OCI-LY3 (cell line): ENCODE measurements around the gene IVD.

Experiments
- H2AFZ ChIP-seq: fragments of 200-600, 300-600 bp; shearing (Covaris generic); 2 replicates; pipeline ENCODE4 v1.6.0; 2014; ENCODE audit warnings: antibody characterized with exemption, low read depth, low read length
- H3K27ac ChIP-seq: fragments of 200-600, 300-600 bp; sonication (generic); 2 replicates; pipeline ENCODE4 v1.5.1; 2014; ENCODE audit warnings: mild to moderate bottlenecking, low read length, moderate library complexity, mixed read lengths
- H3K27me3 ChIP-seq: fragments of 200-600, 300-600 bp; sonication (generic); 2 replicates; pipeline ENCODE4 v1.6.1; 2014; ENCODE audit warnings: low read depth, low read length, mixed read lengths
- H3K36me3 ChIP-seq: fragments of 200-600, 300-600 bp; sonication (generic); replicated peaks from 2 replicates; pipeline ENCODE3; 2014; ENCODE audit warnings: low read depth, low read length, mixed read lengths
- H3K4me1 ChIP-seq: fragments of 300-600, 200-600 bp; sonication (generic); 2 replicates; pipeline ENCODE4 v1.6.1; 2014; ENCODE audit warnings: low read length, mixed read lengths
- H3K4me2 ChIP-seq: fragments of 200-600, 300-600 bp; sonication (generic); 2 replicates; pipeline ENCODE4 v1.6.1; 2014; ENCODE audit warnings: low read length, mixed read lengths
- H3K4me3 ChIP-seq: fragments of 300-600, 200-600 bp; sonication (generic); 2 replicates; pipeline ENCODE4 v1.5.1; 2014; ENCODE audit warnings: antibody characterized with exemption, mild to moderate bottlenecking, low read length, moderate library complexity
- H3K79me2 ChIP-seq: fragments of 300-600, 200-600 bp; shearing (Covaris generic); 2 replicates; pipeline ENCODE4 v1.6.1; 2014; ENCODE audit warnings: mild to moderate bottlenecking, low read length, mixed read lengths
- H3K9ac ChIP-seq: fragments of 300-600, 200-600 bp; shearing (Covaris generic); 2 replicates; pipeline ENCODE4 v1.6.0; 2014; ENCODE audit warnings: mild to moderate bottlenecking, low read length, moderate library complexity
- H3K9me3 ChIP-seq: fragments of 200-600, 300-600 bp; shearing (Covaris generic); 2 replicates; pipeline ENCODE4 v1.6.1; 2014; ENCODE audit warnings: low read length, mixed read lengths; ENCODE audit not compliant: insufficient read depth
- H4K20me1 ChIP-seq: fragments of 200-600, 300-600 bp; sonication (generic); 2 replicates; pipeline ENCODE4 v1.6.1; 2016; ENCODE audit warnings: low read length, mixed read lengths; ENCODE audit not compliant: insufficient read depth
- EZH2phosphoT487 ChIP-seq: fragments of 200-600 bp; shearing (Covaris generic); IDR thresholded peaks from 2 replicates; pipeline ENCODE4 v1.6.1; 2018; ENCODE audit warnings: antibody characterized with exemption, mixed run types, low read depth
- TF ChIP-seq, protein P1 (sequence below): fragments of 200-600, 300-600 bp; sonication (generic); IDR thresholded peaks from 2 replicates; pipeline ENCODE4 v1.5.1; 2014; ENCODE audit warnings: antibody characterized with exemption, low read length, low read depth

IVD gene

GRCh38 chr15:40405501-40406381 is at the start of gene IVD:
TSS of gene IVD (plus strand) at chr15:40405795. CDS start at chr15:40405828, 33 bp downstream.
- Histone ChIP-seq H2AFZ (peak within 1 kb of the TSS; percentile 91), H3K36me3 (peaks cover 16% of the 10 kb centered on the region)
- no peak for TF ChIP-seq EZH2phosphoT487
- TF ChIP-seq, protein P1, sequence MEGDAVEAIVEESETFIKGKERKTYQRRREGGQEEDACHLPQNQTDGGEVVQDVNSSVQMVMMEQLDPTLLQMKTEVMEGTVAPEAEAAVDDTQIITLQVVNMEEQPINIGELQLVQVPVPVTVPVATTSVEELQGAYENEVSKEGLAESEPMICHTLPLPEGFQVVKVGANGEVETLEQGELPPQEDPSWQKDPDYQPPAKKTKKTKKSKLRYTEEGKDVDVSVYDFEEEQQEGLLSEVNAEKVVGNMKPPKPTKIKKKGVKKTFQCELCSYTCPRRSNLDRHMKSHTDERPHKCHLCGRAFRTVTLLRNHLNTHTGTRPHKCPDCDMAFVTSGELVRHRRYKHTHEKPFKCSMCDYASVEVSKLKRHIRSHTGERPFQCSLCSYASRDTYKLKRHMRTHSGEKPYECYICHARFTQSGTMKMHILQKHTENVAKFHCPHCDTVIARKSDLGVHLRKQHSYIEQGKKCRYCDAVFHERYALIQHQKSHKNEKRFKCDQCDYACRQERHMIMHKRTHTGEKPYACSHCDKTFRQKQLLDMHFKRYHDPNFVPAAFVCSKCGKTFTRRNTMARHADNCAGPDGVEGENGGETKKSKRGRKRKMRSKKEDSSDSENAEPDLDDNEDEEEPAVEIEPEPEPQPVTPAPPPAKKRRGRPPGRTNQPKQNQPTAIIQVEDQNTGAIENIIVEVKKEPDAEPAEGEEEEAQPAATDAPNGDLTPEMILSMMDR: no peak

GRCh38 chr15:40355976-40356585 is 49.5 kb upstream of the IVD start:
- H3K36me3 ChIP-seq: no peaks in the 10 kb centered on the region
- H3K27me3 ChIP-seq: no peaks in the 10 kb centered on the region
- no peak overlapping the region for H3K9ac ChIP-seq

More at GRCh38 chr15:40405501-40406381, at the start of gene IVD:
- Histone ChIP-seq H3K9ac (peak within 1 kb of the TSS; percentile 69), H3K4me3 (peak within 1 kb of the TSS; percentile 76), H3K9me3 (no peaks in the 10 kb centered on the region), H3K79me2 (peaks cover 31% of the 10 kb centered on the region), H3K4me2 (peak within 1 kb of the TSS; percentile 89), H4K20me1 (no peaks in the 10 kb centered on the region), H3K4me1 (peaks cover 51% of the 10 kb centered on the region), H3K27ac (peak within 1 kb of the TSS; percentile 94), H3K27me3 (no peaks in the 10 kb centered on the region)

GRCh38 chr15:40357246-40357645 is 48.3 kb upstream of the IVD start:
- no peaks in the 10 kb centered on the region for H3K27me3 ChIP-seq
- H3K36me3 ChIP-seq: no peaks in the 10 kb centered on the region
- no peak overlapping the region for H2AFZ ChIP-seq
- H3K9me3 ChIP-seq: no peaks in the 10 kb centered on the region
- TF ChIP-seq, protein P1: no peak
- TF ChIP-seq EZH2phosphoT487: no peak
- peaks cover 22% of the 10 kb centered on the region; the same call in 1 of the 2 replicates for H3K4me1 ChIP-seq
- no peaks in the 10 kb centered on the region for H3K79me2 ChIP-seq
- H4K20me1 ChIP-seq: 0 out of 2 replicates have a peak, but pooled peaks cover 9% of the 10 kb centered on the region
- H3K4me3 ChIP-seq: peak overlapping the region; percentile 83
- no peak overlapping the region for H3K9ac ChIP-seq
- H3K27ac ChIP-seq: no peak overlapping the region
- H3K4me2 ChIP-seq: peak overlapping the region; percentile 92

More at GRCh38 chr15:40355976-40356585, 49.5 kb upstream of the IVD start:
- Histone ChIP-seq H3K27ac (no peak overlapping the region), H2AFZ (no peak overlapping the region), H3K4me3 (no peak overlapping the region), H3K9me3 (no peaks in the 10 kb centered on the region), H3K4me2 (no peak overlapping the region), H4K20me1 (0 out of 2 replicates have a peak, but pooled peaks cover 4% of the 10 kb centered on the region), H3K79me2 (no peaks in the 10 kb centered on the region), H3K4me1 (peaks cover 17% of the 10 kb centered on the region; the same call in 1 of the 2 replicates)
- TF ChIP-seq EZH2phosphoT487: no peak

- Histone ChIP-seq H3K27ac (no peak within 1 kb of the TSS), H2AFZ (peak within 1 kb of the TSS; percentile 83), H3K4me1 (peaks cover 22% of the 10 kb centered on the region; the same call in 1 of the 2 replicates), H3K36me3 (no peaks in the 10 kb centered on the region), H3K4me3 (peak within 1 kb of the TSS; percentile 83), H3K4me2 (peak within 1 kb of the TSS; percentile 95), H3K9ac (peak within 1 kb of the TSS; percentile 32; the same call in 1 of the 2 replicates), H3K9me3 (no peaks in the 10 kb centered on the region), H3K79me2 (no peaks in the 10 kb centered on the region), H4K20me1 (0 out of 2 replicates have a peak, but pooled peaks cover 9% of the 10 kb centered on the region), H3K27me3 (no peaks in the 10 kb centered on the region)
- TF ChIP-seq, protein P1: no peak
- no peak for TF ChIP-seq EZH2phosphoT487
Measured at GRCh38 chr15:40357723-40358470, 47.7 kb upstream of the IVD start, which contains the start of gene DISP2. TSS of gene DISP2 (plus strand) at chr15:40358219. CDS start at chr15:40358322, 103 bp downstream.
